Testis (tissue), 3 donors: ENCODE measurements around the gene PTPRN2. TPM values are rescaled to one million over a fixed set of nuclear protein-coding genes. Genes with fewer than 3 reads are reported as not detected.
A peak's percentile ranks its signal among the peaks of the same experiment; 100 is the strongest.

Source experiments
- DNase-seq: peaks from one replicate; pipeline ENCODE4 v3.0.0-alpha.2; 2019
- H3K27ac ChIP-seq, 2 donors: fragments of 200-600 bp; sonication (generic); one replicate each; pipeline ENCODE4 v1.5.1; 2019
- H3K27me3 ChIP-seq: fragments of 200-600 bp; sonication (generic); one replicate; pipeline ENCODE4 v1.5.1; 2019
- H3K36me3 ChIP-seq: fragments of 200-600 bp; sonication (generic); one replicate; pipeline ENCODE4 v1.5.1; 2017; ENCODE audit warnings: low read depth; ENCODE audit errors: missing control alignments
- H3K4me1 ChIP-seq: fragments of 200-600 bp; sonication (generic); one replicate; pipeline ENCODE4 v1.5.1; 2019
- H3K4me3 ChIP-seq, 2 donors: fragments of 200-600 bp; sonication (generic); one replicate each; pipeline ENCODE4 v1.5.1; 2017 to 2019
- H3K9me3 ChIP-seq: fragments of 200-600 bp; sonication (generic); one replicate; pipeline ENCODE4 v1.5.1; 2017
- CTCF ChIP-seq, 3 experiments: fragments of 450-650 bp in 2 of 3; fragments of 200-600 bp in 1 of 3; sonication (generic) in 1 of 3; IDR thresholded peaks; one replicate each; pipeline ENCODE4 v1.5.1; 2016 to 2019; ENCODE audit warnings: antibody characterized with exemption in 3 of 3, mild to moderate bottlenecking in 2 of 3, moderate library complexity in 1 of 3
- POLR2A ChIP-seq: fragments of 450-650 bp; IDR thresholded peaks from one replicate; pipeline ENCODE4 v1.6.1; 2017; ENCODE audit warnings: antibody characterized with exemption, mild to moderate bottlenecking, moderate library complexity
- WGBS, 2 donors: methylation state at CpG; one replicate each; pipeline ENCODE4 v1.1.5; 2018; 5-methylcytosine and 5-hydroxymethylcytosine counted together
- intact Hi-C: fragments of 100-400 bp; cut with DNase I; formaldehyde crosslinking; loops from one replicate; pipeline ENCODE4 v1.15.1; 2023; ENCODE audit warnings: low total_unique reads
- polyA plus RNA-seq: library from polyadenylated mRNA; stranded (reverse); fragments of 350-450 nt; fragmentation: Illumina TruSeq; extraction: RNeasy Lipid Tissue Mini Kit (QIAGEN cat#74804); gene quantifications from one replicate; pipeline ENCODE4 v1.2.3, GENCODE V29; 2014; ENCODE audit warnings: low read depth, low replicate concordance; ENCODE audit not compliant: insufficient read depth
- total RNA-seq, 2 donors: library from RNA; depleted of rRNA; stranded (reverse); fragments of >200 nt; gene quantifications; one replicate each; pipeline ENCODE4 v1.2.3, GENCODE V29; 2016

PTPRN2 gene
- total and polyA plus RNA-seq, 3 donors from 2014 or later: 9.3 to 10.8 (median 9.8) TPM

- Histone ChIP-seq H3K4me3 (no peak overlapping the region), H3K36me3 (no peaks in the 10 kb centered on the region), H3K9me3 (no peaks in the 10 kb centered on the region), H3K27ac (no peak overlapping the region), H3K4me1 (no peaks in the 10 kb centered on the region), H3K27me3 (no peaks in the 10 kb centered on the region)
- no peak for TF ChIP-seq POLR2A
- no peak for TF ChIP-seq CTCF (IDR thresholded peaks at IDR 0.05)
- intact Hi-C loops: no loop called here
- DNase-seq: no peak
- WGBS, 2 donors: 62 to 87% methylated on average over 16 to 18 of the region's 18 CpGs
These were observed 32.5 kb downstream of the PTPRN2 start for GRCh38 chr7:158555034-158555520.

DNA sequence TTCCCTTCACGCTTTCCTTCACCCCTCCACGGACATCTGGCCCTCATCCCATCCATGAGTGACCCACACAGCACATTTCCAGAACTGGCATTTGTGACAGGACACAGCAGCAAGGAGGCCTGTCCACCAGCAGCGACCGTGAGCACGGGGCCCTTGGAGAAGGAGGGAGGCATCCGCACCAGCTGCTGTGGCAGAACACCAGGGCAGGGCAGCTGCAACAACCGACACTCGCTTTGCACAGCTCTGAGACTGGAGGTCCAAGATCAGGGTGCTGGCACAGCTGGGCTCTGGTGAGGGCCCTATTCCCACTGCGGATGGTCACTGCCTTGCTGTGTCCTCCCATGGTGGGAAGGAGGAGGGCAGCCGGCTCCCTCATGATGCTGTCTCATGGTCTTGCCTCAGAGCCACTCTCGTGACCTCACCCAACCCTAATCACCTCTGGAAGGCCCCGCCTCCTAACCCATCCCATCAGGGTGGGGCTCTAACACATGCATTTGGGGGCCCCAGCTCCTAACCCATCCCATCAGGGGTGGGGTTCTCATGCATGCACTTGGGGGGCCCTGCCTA, 36.7 kb downstream of the PTPRN2 start:
- intact Hi-C loops: no loop called here
- WGBS, 2 donors: 85 to 89% methylated on average over 12 of the region's 12 CpGs
- no peaks in the 10 kb centered on the region for H3K27me3 ChIP-seq
- no peaks in the 10 kb centered on the region for H3K9me3 ChIP-seq
- H3K4me1 ChIP-seq: no peaks in the 10 kb centered on the region
- H3K36me3 ChIP-seq: no peaks in the 10 kb centered on the region
- DNase-seq: no peak
- no peak for TF ChIP-seq CTCF (IDR thresholded peaks at IDR 0.05)
- TF ChIP-seq POLR2A: no peak
- no peak overlapping the region for H3K27ac ChIP-seq
- H3K4me3 ChIP-seq: no peak overlapping the region

GRCh38 chr7:158550394-158550700, 37.3 kb downstream of the PTPRN2 start:
- 42 to 47% methylated on average over 6 to 7 of the region's 7 CpGs for WGBS, 2 donors
- intact Hi-C loops: no loop called here
- Histone ChIP-seq H3K36me3 (no peaks in the 10 kb centered on the region), H3K4me3 (no peak overlapping the region), H3K4me1 (no peaks in the 10 kb centered on the region), H3K27me3 (no peaks in the 10 kb centered on the region), H3K9me3 (no peaks in the 10 kb centered on the region), H3K27ac (no peak overlapping the region)
- no peak for TF ChIP-seq CTCF (IDR thresholded peaks at IDR 0.05)
- no peak for DNase-seq

DNA sequence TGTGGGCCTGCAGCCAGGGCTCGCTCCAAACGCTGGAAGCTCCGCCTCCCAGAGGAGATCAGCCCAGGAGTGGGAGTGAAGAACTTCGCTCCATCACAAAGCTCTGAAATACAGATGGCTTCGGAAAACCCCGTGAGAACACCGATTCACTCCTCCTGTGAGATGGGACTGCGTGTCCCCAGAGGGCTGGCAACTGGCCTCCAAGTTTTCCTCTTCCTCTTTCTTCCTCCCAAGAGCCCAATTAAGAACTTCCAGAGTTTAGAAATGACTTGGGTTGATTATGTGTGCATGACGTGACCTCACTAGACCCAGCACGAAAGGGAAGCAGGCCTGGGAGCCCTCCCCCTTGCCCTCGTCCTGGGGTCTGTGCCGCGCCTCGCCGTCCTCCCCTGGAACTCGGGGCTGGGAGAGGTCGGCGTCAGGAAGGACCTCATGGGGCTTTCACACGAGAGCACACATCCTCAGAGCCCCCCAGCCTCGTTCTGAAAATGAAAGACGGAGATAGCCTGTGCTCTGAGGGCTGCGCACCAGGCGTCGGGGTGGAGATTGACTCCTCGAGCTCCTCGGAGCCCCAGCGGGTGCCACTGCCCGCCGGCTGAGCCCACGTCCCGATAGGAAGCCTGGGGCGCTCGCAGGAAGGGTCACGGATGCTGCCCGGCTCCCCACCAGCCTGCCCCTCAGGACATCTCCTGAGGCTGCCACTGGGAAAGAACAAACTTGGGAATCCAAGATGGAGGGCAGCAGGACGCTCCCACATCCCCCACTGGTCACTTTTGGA, 37.8 kb downstream of the PTPRN2 start:
- Histone ChIP-seq H3K27ac (no peak overlapping the region), H3K9me3 (no peaks in the 10 kb centered on the region), H3K4me3 (no peak overlapping the region), H3K36me3 (no peaks in the 10 kb centered on the region), H3K4me1 (no peaks in the 10 kb centered on the region), H3K27me3 (no peaks in the 10 kb centered on the region)
- TF ChIP-seq CTCF (IDR thresholded peaks at IDR 0.05): no peak
- no peak for TF ChIP-seq POLR2A
- DNase-seq: peak; percentile 52
- 50 to 67% methylated on average over 31 to 36 of the region's 36 CpGs for WGBS, 2 donors
- intact Hi-C loops: no loop called here
